Stimulated activated CD8-positive, alpha-beta memory T cell treated with anti-CD3 and anti-CD28 coated beads, Interleukin-4, amount 100 ng/mL, for 1 hour (primary cell): Measurements from ENCODE around the gene ODF2L.
"Not testable (repeated sequence)": the region's sequence is repeated elsewhere in the genome, so short reads cannot be mapped to it uniquely, and the experiment has no call there.

Experiments
- DNase-seq, 2 donors: peaks; one replicate each; pipeline ENCODE4 v3.0.0-alpha.2; 2020; ENCODE audit warnings: low read depth in 2 of 2, low spot score in 1 of 2

Gene ODF2L

GRCh38 chr1:86388777-86389176 is 7.3 kb downstream of the ODF2L start:
- DNase-seq = no peak

GRCh38 chr1:86387916-86388627 is 8.1 kb downstream of the ODF2L start:
- no peak for DNase-seq

- DNase-seq = no peak
Observed at GRCh38 chr1:86382878-86383277, 13.2 kb downstream of the ODF2L start.

- DNase-seq = no peak
Observed at GRCh38 chr1:86381223-86381622, 14.9 kb downstream of the ODF2L start.

- no peak for DNase-seq
Observed at GRCh38 chr1:86380257-86380861, 15.8 kb downstream of the ODF2L start.

- no peak for DNase-seq
Observed at GRCh38 chr1:86378813-86379212, 17.3 kb downstream of the ODF2L start.

GRCh38 chr1:86377341-86377740 is 18.8 kb downstream of the ODF2L start:
- DNase-seq = no peak

- no peak for DNase-seq
Observed at GRCh38 chr1:86375688-86376087, 20.4 kb downstream of the ODF2L start.

GRCh38 chr1:86370601-86371022 is 25.5 kb downstream of the ODF2L start:
- DNase-seq = no peak

- DNase-seq = no peak
Observed at GRCh38 chr1:86365896-86366295, 30.2 kb downstream of the ODF2L start.

GRCh38 chr1:86362807-86363206 is 33.3 kb downstream of the ODF2L start:
- DNase-seq = no peak

- no peak for DNase-seq
Observed at GRCh38 chr1:86357796-86358195, 38.3 kb downstream of the ODF2L start.

- no peak for DNase-seq
Observed at GRCh38 chr1:86356247-86356646, 39.9 kb downstream of the ODF2L start.

- DNase-seq = no peak
Observed at GRCh38 chr1:86352086-86352485, 44.0 kb downstream of the ODF2L start.

GRCh38 chr1:86350230-86350629 is 45.9 kb downstream of the ODF2L start:
- DNase-seq = not testable (repeated sequence)

- no peak for DNase-seq
Observed at GRCh38 chr1:86346388-86346787, 49.7 kb downstream of the ODF2L start.

GRCh38 chr1:86345042-86345441 is 51.1 kb downstream of the ODF2L start:
- no peak for DNase-seq

GRCh38 chr1:86339906-86340305 is 56.2 kb downstream of the ODF2L start:
- DNase-seq = no peak

GRCh38 chr1:86339014-86339812 is 56.9 kb downstream of the ODF2L start:
- no peak for DNase-seq

- no peak for DNase-seq
Observed at GRCh38 chr1:86335916-86336315, 60.2 kb downstream of the ODF2L start.

- DNase-seq = no peak
Observed at GRCh38 chr1:86325264-86325663, 70.9 kb downstream of the ODF2L start.
